HepG2 (cell line): Measurements from ENCODE around the gene ZDHHC14. TPM values are rescaled to one million over a fixed set of nuclear protein-coding genes. Genes with fewer than 3 reads are reported as not detected.

ENCODE experiments used
- BHLHE40 ChIP-seq: IDR thresholded peaks from 2 replicates; pipeline ENCODE4 v1.6.1; 2011; ENCODE audit warnings: low read length, improper control_type of control experiment
- CEBPZ ChIP-seq: IDR thresholded peaks from 2 replicates; pipeline ENCODE4 v1.6.1; 2012; ENCODE audit warnings: low read length, improper control_type of control experiment
- KDM6A ChIP-seq: IDR thresholded peaks from 2 replicates; pipeline ENCODE4 v1.6.1; 2016; ENCODE audit warnings: low read depth
- MED1 ChIP-seq: sonication (generic); formaldehyde crosslinking; IDR thresholded peaks from 2 replicates; pipeline ENCODE4 v1.4.0; 2020; ENCODE audit warnings: missing genetic modification reagents
- MED8 ChIP-seq: sonication (generic); formaldehyde crosslinking; IDR thresholded peaks from 2 replicates; pipeline ENCODE4 v1.8.1; 2023; ENCODE audit warnings: mild to moderate bottlenecking, missing genetic modification reagents; ENCODE audit not compliant: insufficient replicate concordance
- NKX3-1 ChIP-seq: sonication (generic); formaldehyde crosslinking; IDR thresholded peaks from 2 replicates; pipeline ENCODE4 v1.5.0; 2020; ENCODE audit warnings: missing genetic modification reagents
- PHF5A ChIP-seq: IDR thresholded peaks from one replicate; pipeline ENCODE4 v1.6.1; 2018; ENCODE audit warnings: low read depth, missing genetic modification reagents; ENCODE audit not compliant: unreplicated experiment
- POGZ ChIP-seq: sonication (generic); formaldehyde crosslinking; IDR thresholded peaks from 2 replicates; pipeline ENCODE4 v1.4.0; 2020; ENCODE audit warnings: mild to moderate bottlenecking, missing genetic modification reagents
- RCOR2 ChIP-seq: IDR thresholded peaks from 2 replicates; pipeline ENCODE4 v1.6.1; 2016; ENCODE audit warnings: missing biosample characterization, missing genetic modification reagents
- SIX1 ChIP-seq: sonication (generic); formaldehyde crosslinking; IDR thresholded peaks from 2 replicates; pipeline ENCODE4 v1.4.0; 2020; ENCODE audit warnings: missing genetic modification reagents, borderline replicate concordance
- SPEN ChIP-seq: sonication (generic); formaldehyde crosslinking; IDR thresholded peaks from 2 replicates; pipeline ENCODE4 v1.5.1; 2020; ENCODE audit warnings: low read depth, mild to moderate bottlenecking, missing genetic modification reagents
- ZBTB44 ChIP-seq: sonication (generic); formaldehyde crosslinking; IDR thresholded peaks from 2 replicates; pipeline ENCODE4 v1.4.0; 2020; ENCODE audit warnings: missing genetic modification reagents
- ZNF121 ChIP-seq: sonication (generic); formaldehyde crosslinking; IDR thresholded peaks from 2 replicates; pipeline ENCODE4 v1.5.0; 2020; ENCODE audit warnings: mild to moderate bottlenecking, missing genetic modification reagents
- ZNF136 ChIP-seq: sonication (generic); formaldehyde crosslinking; IDR thresholded peaks from 2 replicates; pipeline ENCODE4 v1.8.1; 2022; ENCODE audit warnings: low read depth, mild to moderate bottlenecking, moderate library complexity, missing genetic modification reagents
- ZNF557 ChIP-seq: sonication (generic); formaldehyde crosslinking; IDR thresholded peaks from 2 replicates; pipeline ENCODE4 v1.4.0; 2020; ENCODE audit warnings: missing genetic modification reagents
- ZNF619 ChIP-seq: sonication (generic); formaldehyde crosslinking; IDR thresholded peaks from 2 replicates; pipeline ENCODE4 v1.4.0; 2020; ENCODE audit warnings: mild to moderate bottlenecking, missing genetic modification reagents
- ZNF709 ChIP-seq: sonication (generic); formaldehyde crosslinking; IDR thresholded peaks from 2 replicates; pipeline ENCODE4 v1.5.0; 2020; ENCODE audit warnings: mild to moderate bottlenecking, missing genetic modification reagents
- ZNF891 ChIP-seq: sonication (generic); formaldehyde crosslinking; IDR thresholded peaks from 2 replicates; pipeline ENCODE4 v1.5.0; 2020; ENCODE audit warnings: mild to moderate bottlenecking, missing genetic modification reagents
- ZSCAN20 ChIP-seq: sonication (generic); formaldehyde crosslinking; IDR thresholded peaks from 2 replicates; pipeline ENCODE4 v1.4.0; 2020; ENCODE audit warnings: missing genetic modification reagents, mild to moderate bottlenecking, borderline replicate concordance
- polyA plus RNA-seq, 8 experiments: library from polyadenylated mRNA; depleted of rRNA in 3 of 8; stranded (reverse) in 7 of 8; unstranded in 1 of 8; fragments of >200 nt; fragmentation: Illumina TruSeq in 4 of 8; extraction: Trizol in 4 of 8; gene quantifications; 2 replicates each; pipeline versions ENCODE4 v1.2.1 to v1.2.3, GENCODE V29; 2011 to 2016; ENCODE audit warnings: low read depth in 4 of 8, missing spikeins in 1 of 8, mixed read lengths in 1 of 8; ENCODE audit not compliant: insufficient read depth in 1 of 8
- total RNA-seq, 5 experiments: library from RNA; depleted of rRNA; stranded (reverse); fragments of >200 nt; fragmentation: Illumina TruSeq; extraction: Trizol; gene quantifications; 2 replicates each; pipeline ENCODE4 v1.2.3, GENCODE V29; 2016; ENCODE audit warnings: low read depth in 1 of 5
- TF ChIP-seq, protein P1 (sequence below): sonication (generic); formaldehyde crosslinking; IDR thresholded peaks from 2 replicates; pipeline ENCODE4 v1.8.0; 2022; ENCODE audit warnings: mild to moderate bottlenecking, missing genetic modification reagents
- TF ChIP-seq, protein P2 (sequence below), 2 experiments: sonication (generic) in 1 of 2; formaldehyde crosslinking in 1 of 2; IDR thresholded peaks; 2 replicates each; pipeline versions ENCODE4 v1.5.1 to v1.6.1; 2011 to 2020; ENCODE audit warnings: borderline replicate concordance in 1 of 2, low read depth in 1 of 2, low read length in 1 of 2, mild to moderate bottlenecking in 1 of 2, missing genetic modification reagents in 1 of 2, moderate library complexity in 1 of 2

ZDHHC14 gene
- total and polyA plus RNA-seq, 2 of the 13 experiments (the other 11 are each of a cell fraction or from before 2014, with no cell fraction given), result 3.7 to 9.5 TPM

GRCh38 chr6:157518397-157519250, 137.6 kb downstream of the ZDHHC14 start (continued):
- TF ChIP-seq, protein P1, sequence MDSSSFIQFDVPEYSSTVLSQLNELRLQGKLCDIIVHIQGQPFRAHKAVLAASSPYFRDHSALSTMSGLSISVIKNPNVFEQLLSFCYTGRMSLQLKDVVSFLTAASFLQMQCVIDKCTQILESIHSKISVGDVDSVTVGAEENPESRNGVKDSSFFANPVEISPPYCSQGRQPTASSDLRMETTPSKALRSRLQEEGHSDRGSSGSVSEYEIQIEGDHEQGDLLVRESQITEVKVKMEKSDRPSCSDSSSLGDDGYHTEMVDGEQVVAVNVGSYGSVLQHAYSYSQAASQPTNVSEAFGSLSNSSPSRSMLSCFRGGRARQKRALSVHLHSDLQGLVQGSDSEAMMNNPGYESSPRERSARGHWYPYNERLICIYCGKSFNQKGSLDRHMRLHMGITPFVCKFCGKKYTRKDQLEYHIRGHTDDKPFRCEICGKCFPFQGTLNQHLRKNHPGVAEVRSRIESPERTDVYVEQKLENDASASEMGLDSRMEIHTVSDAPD (CRISPR knock-in tag), result no peak
- TF ChIP-seq ZNF136 (CRISPR knock-in tag) (no peak), NKX3-1 (CRISPR knock-in tag) (no peak), ZNF619 (CRISPR knock-in tag) (0 out of 2 replicates have a peak, but pooled peaks have one; percentile 60), BHLHE40 (peak; percentile 40; the same call in 1 of the 2 replicates), PHF5A (CRISPR knock-in tag) (no peak), SIX1 (CRISPR knock-in tag) (no peak), POGZ (CRISPR knock-in tag) (peak; percentile 59), MED8 (CRISPR knock-in tag) (no peak), ZNF557 (no peak), CEBPZ (no peak), MED1 (CRISPR knock-in tag) (0 out of 2 replicates have a peak, but pooled peaks have one; percentile 20), RCOR2 (CRISPR knock-in tag) (no peak), ZNF121 (CRISPR knock-in tag) (no peak), SPEN (CRISPR knock-in tag) (0 out of 2 replicates have a peak, but pooled peaks have one; percentile 22), KDM6A (CRISPR knock-in tag) (no peak), ZBTB44 (CRISPR knock-in tag) (no peak), ZNF891 (CRISPR knock-in tag) (no peak), ZNF709 (no peak), ZSCAN20 (CRISPR knock-in tag) (no peak)
- TF ChIP-seq, protein P2, sequence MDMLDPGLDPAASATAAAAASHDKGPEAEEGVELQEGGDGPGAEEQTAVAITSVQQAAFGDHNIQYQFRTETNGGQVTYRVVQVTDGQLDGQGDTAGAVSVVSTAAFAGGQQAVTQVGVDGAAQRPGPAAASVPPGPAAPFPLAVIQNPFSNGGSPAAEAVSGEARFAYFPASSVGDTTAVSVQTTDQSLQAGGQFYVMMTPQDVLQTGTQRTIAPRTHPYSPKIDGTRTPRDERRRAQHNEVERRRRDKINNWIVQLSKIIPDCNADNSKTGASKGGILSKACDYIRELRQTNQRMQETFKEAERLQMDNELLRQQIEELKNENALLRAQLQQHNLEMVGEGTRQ (IDR thresholded peaks at IDR 0.05; ENCODE audit: low read depth, low read length), result no peak
- TF ChIP-seq, protein P2 (CRISPR knock-in tag; IDR thresholded peaks at IDR 0.05; ENCODE audit: borderline replicate concordance), result no peak
